ENCODE measurements around the gene ERC1. TPM values are rescaled to one million over a fixed set of nuclear protein-coding genes. Genes with fewer than 3 reads are reported as not detected.

Gene ERC1
- total and polyA plus RNA-seq, 9 of the 15 experiments (the other 6 are each of a cell fraction or from before 2014, with no cell fraction given) = 0.74 to 11.8 (median 4.8) TPM

GRCh38 chr12:991350-992333 is 619 bp downstream of the ERC1 start (continued):
- TF ChIP-seq PURB (CRISPR knock-in tag; IDR thresholded peaks at IDR 0.05; ENCODE audit: low read depth) = no peak
- no peak for TF ChIP-seq ASH1L (IDR thresholded peaks at IDR 0.05; ENCODE audit: borderline replicate concordance, low read depth, partially characterized antibody)
- no peak for TF ChIP-seq ETV6 (IDR thresholded peaks at IDR 0.05; ENCODE audit: borderline replicate concordance in 1 of 2, low read depth in 2 of 2, low read length in 1 of 2)
- TF ChIP-seq ETV6 (CRISPR knock-in tag; IDR thresholded peaks at IDR 0.05; ENCODE audit: borderline replicate concordance) = no peak
- TF ChIP-seq ZNF165 (CRISPR knock-in tag; IDR thresholded peaks at IDR 0.05; ENCODE audit: borderline replicate concordance) = no peak
- TF ChIP-seq NFE2 (IDR thresholded peaks at IDR 0.05; ENCODE audit: low read depth) = no peak
- no peak for TF ChIP-seq ZBTB9 (CRISPR knock-in tag; IDR thresholded peaks at IDR 0.05)
- TF ChIP-seq XRCC3 (IDR thresholded peaks at IDR 0.05) = no peak
- no peak for TF ChIP-seq CGGBP1 (CRISPR knock-in tag; IDR thresholded peaks at IDR 0.05)
- no peak for TF ChIP-seq CREB3 (tag; conservative IDR thresholded peaks at IDR 0.05; ENCODE audit: low read depth)
- TF ChIP-seq KLF6 (CRISPR knock-in tag; IDR thresholded peaks at IDR 0.05; ENCODE audit: borderline replicate concordance) = no peak
- 0 out of 2 replicates have a peak, but pooled peaks have one; percentile 37 for TF ChIP-seq CTBP1 (IDR thresholded peaks at IDR 0.05; ENCODE audit: borderline replicate concordance)
- no peak for TF ChIP-seq ZBTB49 (CRISPR knock-in tag; IDR thresholded peaks at IDR 0.05; ENCODE audit: borderline replicate concordance)
- no peak for TF ChIP-seq MLX (CRISPR knock-in tag; conservative IDR thresholded peaks at IDR 0.05)
- no peak for TF ChIP-seq DACH1 (IDR thresholded peaks at IDR 0.05; ENCODE audit: partially characterized antibody)
- peak; percentile 1 for TF ChIP-seq PCBP1 (IDR thresholded peaks at IDR 0.05; ENCODE audit: low read depth, low read length, poor library complexity, severe bottlenecking)

Measured in K562 (cell line).